ENCODE measurements around the gene CCDC88C.
"Not testable (repeated sequence)": the region's sequence is repeated elsewhere in the genome, so short reads cannot be mapped to it uniquely, and the experiment has no call there.

CCDC88C gene

GRCh38 chr14:91417983-91418386 is 365 bp upstream of the CCDC88C start:
- DNase-seq (ENCODE audit: insufficient read length, low spot score) (no peak), FAIRE-seq (peak; percentile 64)

GRCh38 chr14:91416744-91417119 is 888 bp downstream of the CCDC88C start:
- DNase-seq (ENCODE audit: insufficient read length, low spot score) (no peak), FAIRE-seq (no peak)

- DNase-seq (ENCODE audit: insufficient read length, low spot score) (peak; percentile 74), FAIRE-seq (peak; percentile 99)
Measured at GRCh38 chr14:91415794-91416743, 1.6 kb downstream of the CCDC88C start.

- FAIRE-seq (no peak), DNase-seq (ENCODE audit: insufficient read length, low spot score) (no peak)
Measured at GRCh38 chr14:91414475-91414833, 3.2 kb downstream of the CCDC88C start.

- FAIRE-seq, result peak; percentile 44
- no peak for DNase-seq (ENCODE audit: insufficient read length, low spot score)
Measured at GRCh38 chr14:91413547-91414474, 3.8 kb downstream of the CCDC88C start.

- no peak for FAIRE-seq
- no peak for DNase-seq (ENCODE audit: insufficient read length, low spot score)
Measured at GRCh38 chr14:91412939-91413338, 4.7 kb downstream of the CCDC88C start.

- FAIRE-seq (peak; percentile 67), DNase-seq (ENCODE audit: insufficient read length, low spot score) (no peak)
Measured at GRCh38 chr14:91410771-91411536, 6.7 kb downstream of the CCDC88C start.

GRCh38 chr14:91409928-91410718 is 7.5 kb downstream of the CCDC88C start:
- no peak for DNase-seq (ENCODE audit: insufficient read length, low spot score)
- FAIRE-seq, result peak; percentile 14

GRCh38 chr14:91409240-91409639 is 8.4 kb downstream of the CCDC88C start:
- DNase-seq (ENCODE audit: insufficient read length, low spot score); FAIRE-seq: not testable (repeated sequence)

GRCh38 chr14:91406982-91407381 is 10.6 kb downstream of the CCDC88C start:
- FAIRE-seq (no peak), DNase-seq (ENCODE audit: insufficient read length, low spot score) (no peak)

GRCh38 chr14:91406451-91406850 is 11.2 kb downstream of the CCDC88C start:
- DNase-seq (ENCODE audit: insufficient read length, low spot score), result no peak
- no peak for FAIRE-seq

GRCh38 chr14:91405724-91406435 is 11.7 kb downstream of the CCDC88C start:
- FAIRE-seq (no peak), DNase-seq (ENCODE audit: insufficient read length, low spot score) (no peak)

- DNase-seq (ENCODE audit: insufficient read length, low spot score), result no peak
- no peak for FAIRE-seq
Measured at GRCh38 chr14:91405241-91405721, 12.3 kb downstream of the CCDC88C start.

GRCh38 chr14:91402771-91403600 is 14.6 kb downstream of the CCDC88C start:
- FAIRE-seq (no peak), DNase-seq (ENCODE audit: insufficient read length, low spot score) (no peak)

GRCh38 chr14:91402348-91402747 is 15.3 kb downstream of the CCDC88C start:
- no peak for DNase-seq (ENCODE audit: insufficient read length, low spot score)
- no peak for FAIRE-seq

GRCh38 chr14:91401751-91402150 is 15.9 kb downstream of the CCDC88C start:
- no peak for DNase-seq (ENCODE audit: insufficient read length, low spot score)
- FAIRE-seq, result no peak

GRCh38 chr14:91400696-91401095 is 16.9 kb downstream of the CCDC88C start:
- FAIRE-seq, result no peak

More at GRCh38 chr14:91400696-91401095, 16.9 kb downstream of the CCDC88C start:
- DNase-seq (ENCODE audit: insufficient read length, low spot score), result no peak

Measured in GM19239 (cell line).